Measurements from ENCODE around the gene ROR2. TPM values are rescaled to one million over a fixed set of nuclear protein-coding genes. Genes with fewer than 3 reads are reported as not detected.

Gene ROR2
- total RNA-seq, 1 experiment from 2014 or later = 0.68 TPM

GRCh38 chr9:91972711-91973110 is 22.7 kb upstream of the ROR2 start:
- no peak for TF ChIP-seq CTCF (IDR thresholded peaks at IDR 0.05; ENCODE audit: insufficient read depth in 1 of 2, low read depth in 1 of 2, low read length in 1 of 2, severe bottlenecking in 1 of 2, unreplicated experiment in 1 of 2)
- no TSS peak for BruUV-seq (replicated peaks)
- H3K27me3 Mint-ChIP-seq (ENCODE audit: insufficient read depth, unreplicated experiment) = peaks cover 7% of the 10 kb centered on the region

GRCh38 chr9:91972076-91972626 is 22.1 kb upstream of the ROR2 start:
- intact Hi-C loops (cut with micrococcal nuclease; ENCODE audit: unreplicated experiment) = no loop called here
- H3K9me3 ChIP-seq = no peaks in the 10 kb centered on the region
- Mint-ChIP-seq H3K4me3 (ENCODE audit: unreplicated experiment) (no peak overlapping the region), H3K4me1 (ENCODE audit: low read depth, unreplicated experiment) (no peaks in the 10 kb centered on the region), H3K36me3 (ENCODE audit: insufficient read depth, unreplicated experiment) (no peaks in the 10 kb centered on the region), H3K9me3 (ENCODE audit: unreplicated experiment) (no peaks in the 10 kb centered on the region), H3K27me3 (ENCODE audit: insufficient read depth, unreplicated experiment) (peaks cover 7% of the 10 kb centered on the region), H3K27ac (ENCODE audit: unreplicated experiment) (no peak overlapping the region)
- ChIA-PET POLR2A (no interaction called here), CTCF (no interaction called here)
- H3K27me3 ChIP-seq (replicated peaks; ENCODE audit: control insufficient read depth, insufficient read depth, low read length) = no peaks in the 10 kb centered on the region
- H3K4me3 ChIP-seq (ENCODE audit: low read depth, low read length) = no peak overlapping the region
- no peaks in the 10 kb centered on the region for H3K36me3 ChIP-seq (ENCODE audit: control insufficient read depth, insufficient read depth, low read length)
- DNase-seq = no peak
- H3K4me1 ChIP-seq = no peaks in the 10 kb centered on the region
- no peak for TF ChIP-seq CTCF (IDR thresholded peaks at IDR 0.05; ENCODE audit: insufficient read depth in 1 of 2, low read depth in 1 of 2, low read length in 1 of 2, severe bottlenecking in 1 of 2, unreplicated experiment in 1 of 2)
- no TSS peak for BruUV-seq (replicated peaks)

More at GRCh38 chr9:91972711-91973110, 22.7 kb upstream of the ROR2 start:
- no peaks in the 10 kb centered on the region for H3K36me3 Mint-ChIP-seq (ENCODE audit: insufficient read depth, unreplicated experiment)
- intact Hi-C loops (cut with micrococcal nuclease; ENCODE audit: unreplicated experiment) = no loop called here
- H3K27ac Mint-ChIP-seq (ENCODE audit: unreplicated experiment) = no peak overlapping the region
- no peaks in the 10 kb centered on the region for H3K4me1 ChIP-seq
- no peaks in the 10 kb centered on the region for H3K9me3 ChIP-seq
- POLR2A ChIA-PET = no interaction called here
- no peak for DNase-seq
- no peak overlapping the region for H3K4me3 ChIP-seq (ENCODE audit: low read depth, low read length)
- H3K27me3 ChIP-seq (replicated peaks; ENCODE audit: control insufficient read depth, insufficient read depth, low read length) = no peaks in the 10 kb centered on the region
- H3K36me3 ChIP-seq (ENCODE audit: control insufficient read depth, insufficient read depth, low read length) = no peaks in the 10 kb centered on the region
- no peak overlapping the region for H3K4me3 Mint-ChIP-seq (ENCODE audit: unreplicated experiment)
- H3K9me3 Mint-ChIP-seq (ENCODE audit: unreplicated experiment) = no peaks in the 10 kb centered on the region
- H3K4me1 Mint-ChIP-seq (ENCODE audit: low read depth, unreplicated experiment) = no peaks in the 10 kb centered on the region
- CTCF ChIA-PET = no interaction called here

GRCh38 chr9:91967259-91967658 is 17.2 kb upstream of the ROR2 start:
- TF ChIP-seq CTCF (IDR thresholded peaks at IDR 0.05; ENCODE audit: insufficient read depth in 1 of 2, low read depth in 1 of 2, low read length in 1 of 2, severe bottlenecking in 1 of 2, unreplicated experiment in 1 of 2) = no peak
- Mint-ChIP-seq H3K9me3 (ENCODE audit: unreplicated experiment) (peaks cover 1% of the 10 kb centered on the region), H3K4me3 (ENCODE audit: unreplicated experiment) (no peak overlapping the region), H3K27me3 (ENCODE audit: insufficient read depth, unreplicated experiment) (peaks cover 7% of the 10 kb centered on the region), H3K4me1 (ENCODE audit: low read depth, unreplicated experiment) (no peaks in the 10 kb centered on the region), H3K27ac (ENCODE audit: unreplicated experiment) (no peak overlapping the region), H3K36me3 (ENCODE audit: insufficient read depth, unreplicated experiment) (no peaks in the 10 kb centered on the region)
- Histone ChIP-seq H3K9me3 (no peaks in the 10 kb centered on the region), H3K36me3 (ENCODE audit: control insufficient read depth, insufficient read depth, low read length) (no peaks in the 10 kb centered on the region), H3K4me3 (ENCODE audit: low read depth, low read length) (no peak overlapping the region), H3K4me1 (no peaks in the 10 kb centered on the region), H3K27me3 (replicated peaks; ENCODE audit: control insufficient read depth, insufficient read depth, low read length) (no peaks in the 10 kb centered on the region)
- intact Hi-C loops (cut with micrococcal nuclease; ENCODE audit: unreplicated experiment) = no loop called here
- no TSS peak for BruUV-seq (replicated peaks)
- DNase-seq = no peak
- CTCF ChIA-PET = no interaction called here
- POLR2A ChIA-PET = no interaction called here
